Body of pancreas (tissue), 4 donors: ENCODE data around the gene PLXNC1.

Experiments used
- CTCF ChIP-seq, 7 experiments: fragments of 450-650 bp in 4 of 7; fragments of 200-600 bp in 3 of 7; sonication (generic) in 3 of 7; IDR thresholded peaks; one replicate each; pipeline ENCODE4 v1.5.1; 2016 to 2019; ENCODE audit warnings: antibody characterized with exemption in 7 of 7
- POLR2A ChIP-seq, 3 donors: fragments of 450-650 bp; IDR thresholded peaks; one replicate each; pipeline ENCODE4 v1.6.1; 2016; ENCODE audit warnings: antibody characterized with exemption in 3 of 3, mild to moderate bottlenecking in 2 of 3

GRCh38 chr12:94250130-94250529, 101.8 kb downstream of the PLXNC1 start:
- TF ChIP-seq CTCF (IDR thresholded peaks at IDR 0.05) (no peak), POLR2A (IDR thresholded peaks at IDR 0.05) (no peak)
